ENCODE measurements around the gene GALNT18.
"Not testable (repeated sequence)": the region's sequence is repeated elsewhere in the genome, so short reads cannot be mapped to it uniquely, and the experiment has no call there.

The GALNT18 gene

DNA sequence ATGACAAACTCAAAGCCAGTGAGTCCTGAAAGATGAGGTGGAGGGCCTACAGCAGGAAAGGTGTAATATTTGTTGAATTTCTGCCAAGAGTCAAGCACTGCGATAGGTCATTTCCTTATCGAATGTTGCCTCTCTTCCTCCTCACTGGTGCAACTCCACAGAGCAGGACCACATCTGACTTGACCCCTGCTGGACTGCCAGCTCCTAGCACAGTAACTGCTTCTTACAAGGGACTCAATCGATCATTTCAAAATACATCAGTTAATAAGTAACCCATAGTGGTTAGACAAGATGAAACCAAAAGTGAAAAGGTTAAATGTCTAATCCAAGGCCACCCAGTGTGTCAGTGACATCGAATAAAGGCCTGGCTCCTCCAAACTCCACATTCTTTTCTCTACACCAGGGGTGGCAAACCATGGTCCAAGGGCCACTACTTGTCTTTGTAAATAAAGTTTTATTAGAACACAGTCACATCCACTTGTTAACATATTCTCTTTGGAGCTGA, 170.3 kb downstream of the GALNT18 start:
- no peak for TF ChIP-seq CTCF (IDR thresholded peaks at IDR 0.05; ENCODE audit: low read depth, low read length)
- H3K27me3 ChIP-seq, result no peaks in the 10 kb centered on the region
- H3K9me3 ChIP-seq, result no peaks in the 10 kb centered on the region
- no peaks in the 10 kb centered on the region for H3K4me1 ChIP-seq
- H3K36me3 ChIP-seq, result no peaks in the 10 kb centered on the region
- no peak for DNase-seq
- no peak overlapping the region for H3K4me3 ChIP-seq (ENCODE audit: low read depth, low read length)

DNA sequence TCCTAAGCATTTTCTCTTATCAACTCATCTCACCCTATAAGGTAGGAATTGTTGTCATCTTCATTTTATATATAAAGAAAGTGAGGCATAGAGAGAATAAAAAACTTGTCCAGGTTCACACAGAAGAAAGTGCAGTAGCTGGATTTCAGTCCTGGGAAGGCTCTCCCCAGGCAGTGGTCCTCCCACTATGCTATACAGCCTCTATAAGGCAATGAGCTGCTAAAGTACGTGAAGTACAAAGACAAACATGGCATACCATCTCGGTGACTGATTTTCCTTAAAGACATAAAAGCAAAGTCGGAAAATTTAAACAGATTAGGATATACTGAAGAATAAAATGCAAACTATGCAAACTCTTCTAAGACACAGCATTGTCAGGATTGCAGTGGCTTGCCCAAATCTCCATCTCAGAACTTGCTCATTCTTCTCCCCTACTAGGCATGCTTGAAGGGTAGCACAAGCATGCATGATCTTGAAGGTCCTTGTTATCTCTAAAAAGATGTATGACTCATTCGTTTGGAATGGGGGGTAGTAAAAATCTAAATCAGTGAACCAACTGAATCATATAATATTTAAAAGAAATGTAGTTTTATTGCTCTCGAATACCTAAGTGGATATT, 171.0 kb downstream of the GALNT18 start:
- H3K4me3 ChIP-seq (ENCODE audit: low read depth, low read length), result no peak overlapping the region
- no peak for DNase-seq
- no peak for TF ChIP-seq CTCF (IDR thresholded peaks at IDR 0.05; ENCODE audit: low read depth, low read length)

GRCh38 chr11:11449327-11449726, 172.5 kb downstream of the GALNT18 start:
- Histone ChIP-seq H3K27me3 (no peaks in the 10 kb centered on the region), H3K4me1 (no peaks in the 10 kb centered on the region), H3K36me3 (no peaks in the 10 kb centered on the region), H3K4me3 (ENCODE audit: low read depth, low read length) (no peak overlapping the region), H3K9me3 (no peaks in the 10 kb centered on the region)
- TF ChIP-seq CTCF (IDR thresholded peaks at IDR 0.05; ENCODE audit: low read depth, low read length), result no peak
- no peak for DNase-seq

More for the DNA sequence above, 171.0 kb downstream of the GALNT18 start:
- Histone ChIP-seq H3K36me3 (no peaks in the 10 kb centered on the region), H3K4me1 (no peaks in the 10 kb centered on the region), H3K27me3 (no peaks in the 10 kb centered on the region), H3K9me3 (no peaks in the 10 kb centered on the region)

DNA sequence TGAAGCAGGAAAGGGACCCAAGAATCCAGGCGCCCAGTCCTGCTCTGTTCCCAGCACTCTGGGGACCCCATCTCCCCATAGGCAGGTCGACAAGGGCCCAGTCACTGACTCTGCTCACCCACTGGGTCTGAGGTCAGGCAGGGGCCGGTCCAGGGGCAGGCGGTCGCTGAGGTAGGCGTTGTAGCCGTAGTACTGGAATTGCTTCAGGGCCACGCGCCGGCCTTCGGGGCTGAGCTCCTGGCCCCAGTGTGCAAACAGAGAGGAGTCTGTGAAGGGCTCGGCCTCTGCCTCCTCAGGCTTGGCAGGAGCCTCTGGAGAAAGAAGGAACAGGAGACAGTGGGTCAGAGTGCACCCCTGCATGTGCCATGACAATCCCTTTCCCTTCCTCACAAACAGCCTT, 173.2 kb downstream of the GALNT18 start:
- Histone ChIP-seq H3K27me3 (no peaks in the 10 kb centered on the region), H3K4me3 (ENCODE audit: low read depth, low read length) (no peak overlapping the region), H3K36me3 (no peaks in the 10 kb centered on the region), H3K4me1 (no peaks in the 10 kb centered on the region), H3K9me3 (no peaks in the 10 kb centered on the region)
- no peak for DNase-seq
- no peak for TF ChIP-seq CTCF (IDR thresholded peaks at IDR 0.05; ENCODE audit: low read depth, low read length)

DNA sequence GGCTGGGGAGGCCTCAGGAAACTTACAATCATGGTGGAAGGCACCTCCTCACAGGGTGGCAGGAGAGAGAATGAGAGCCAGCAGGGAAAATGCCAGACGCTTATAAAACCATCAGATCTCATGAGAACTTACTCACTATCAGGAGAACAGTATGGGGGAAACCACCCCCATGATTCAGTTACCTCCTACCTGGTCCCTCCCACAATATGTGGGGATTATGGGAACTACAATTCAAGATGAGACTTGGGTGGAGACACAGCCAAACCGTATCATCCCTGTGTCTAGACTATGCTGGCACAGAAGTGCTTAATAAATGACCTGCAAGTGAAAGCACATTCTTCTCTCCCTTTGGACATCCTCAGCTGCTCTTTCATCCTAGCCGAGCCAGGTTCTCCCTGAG, 174.2 kb downstream of the GALNT18 start:
- H3K36me3 ChIP-seq; H3K27me3 ChIP-seq; H3K9me3 ChIP-seq; H3K4me1 ChIP-seq; DNase-seq; H3K4me3 ChIP-seq (ENCODE audit: low read depth, low read length): not testable (repeated sequence)

DNA sequence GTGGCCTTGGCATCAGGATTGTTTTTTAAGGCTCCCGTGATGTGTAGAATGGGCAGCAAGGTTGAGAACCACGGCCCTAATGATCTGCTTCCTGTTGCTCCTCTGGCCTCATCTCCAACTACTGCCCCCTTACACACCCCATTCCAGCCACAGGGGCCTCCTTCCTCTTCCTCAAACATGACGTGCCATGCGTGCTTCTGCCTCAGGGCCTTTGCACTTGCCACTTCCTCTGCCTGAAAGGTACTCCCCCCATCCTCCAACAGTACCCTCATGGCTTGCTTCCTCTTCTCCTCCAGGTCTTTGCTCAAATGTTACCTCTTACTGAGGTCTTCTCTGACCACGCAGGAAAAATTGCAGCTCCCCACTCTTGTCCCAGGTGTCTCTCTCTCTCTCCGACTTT, 174.8 kb downstream of the GALNT18 start:
- Histone ChIP-seq H3K27me3 (no peaks in the 10 kb centered on the region), H3K9me3 (no peaks in the 10 kb centered on the region), H3K4me1 (no peaks in the 10 kb centered on the region), H3K36me3 (no peaks in the 10 kb centered on the region), H3K4me3 (ENCODE audit: low read depth, low read length) (no peak overlapping the region)
- TF ChIP-seq CTCF (IDR thresholded peaks at IDR 0.05; ENCODE audit: low read depth, low read length), result no peak
- DNase-seq, result no peak
